HepG2 (cell line): ENCODE results near the gene FHIT. TPM values are rescaled to one million over a fixed set of nuclear protein-coding genes. Genes with fewer than 3 reads are reported as not detected.

Experiments used
- BCL6 ChIP-seq: IDR thresholded peaks from 2 replicates; pipeline ENCODE4 v1.6.1; 2016; ENCODE audit warnings: missing genetic modification reagents, missing compliant biosample characterization
- ELF1 ChIP-seq: sonication (generic); formaldehyde crosslinking; IDR thresholded peaks from 2 replicates; pipeline ENCODE4 v1.4.0; 2020; ENCODE audit warnings: missing genetic modification reagents
- EP300 ChIP-seq, 3 experiments: sonication (generic) in 1 of 3; formaldehyde crosslinking in 1 of 3; IDR thresholded peaks; 2 replicates each; pipeline versions ENCODE4 v1.5.1 to v1.6.1; 2011 to 2020; ENCODE audit warnings: low read depth in 2 of 3, low read length in 2 of 3, borderline replicate concordance in 1 of 3, improper control_type of control experiment in 1 of 3, mild to moderate bottlenecking in 1 of 3, missing genetic modification reagents in 1 of 3, moderate library complexity in 1 of 3
- FOXO1 ChIP-seq: sonication (generic); formaldehyde crosslinking; IDR thresholded peaks from 2 replicates; pipeline ENCODE4 v1.4.0; 2020; ENCODE audit warnings: missing genetic modification reagents
- GATAD2A ChIP-seq: IDR thresholded peaks from 2 replicates; pipeline ENCODE4 v1.6.1; 2016
- KDM4B ChIP-seq: sonication (generic); formaldehyde crosslinking; IDR thresholded peaks from 2 replicates; pipeline ENCODE4 v1.4.0; 2020; ENCODE audit warnings: missing genetic modification reagents
- NFRKB ChIP-seq: fragments of 450-650 bp; IDR thresholded peaks from 2 replicates; pipeline ENCODE4 v1.6.1; 2017
- PCBP1 ChIP-seq: fragments of 200-400 bp; formaldehyde crosslinking; IDR thresholded peaks from 2 replicates; pipeline ENCODE4 v1.6.1; 2017; ENCODE audit warnings: mild to moderate bottlenecking, low read depth, low read length, borderline replicate concordance
- SKI ChIP-seq: fragments of 450-650 bp; IDR thresholded peaks from one replicate; pipeline ENCODE4 v1.6.1; 2018; ENCODE audit warnings: mild to moderate bottlenecking; ENCODE audit not compliant: partially characterized antibody
- SOX13 ChIP-seq, 3 experiments: fragments of 450-650 bp in 1 of 3; sonication (generic) in 1 of 3; formaldehyde crosslinking in 1 of 3; IDR thresholded peaks in 2 of 3; conservative IDR thresholded peaks in 1 of 3; 2 replicates each; pipeline versions ENCODE4 v1.5.0 to v1.6.1; 2016 to 2020; ENCODE audit warnings: antibody characterized with exemption in 1 of 3, mild to moderate bottlenecking in 1 of 3, missing compliant biosample characterization in 1 of 3, missing genetic modification reagents in 1 of 3, moderate library complexity in 1 of 3
- TBX2 ChIP-seq: sonication (generic); formaldehyde crosslinking; IDR thresholded peaks from 2 replicates; pipeline ENCODE4 v1.5.0; 2020; ENCODE audit warnings: missing genetic modification reagents, mild to moderate bottlenecking, borderline replicate concordance
- ZNF772 ChIP-seq: sonication (generic); formaldehyde crosslinking; IDR thresholded peaks from 2 replicates; pipeline ENCODE4 v1.5.0; 2020; ENCODE audit warnings: mild to moderate bottlenecking, missing genetic modification reagents
- ZSCAN25 ChIP-seq: sonication (generic); formaldehyde crosslinking; IDR thresholded peaks from 2 replicates; pipeline ENCODE4 v1.8.0; 2022; ENCODE audit warnings: mild to moderate bottlenecking, missing genetic modification reagents
- polyA plus RNA-seq, 8 experiments: library from polyadenylated mRNA; depleted of rRNA in 3 of 8; stranded (reverse) in 7 of 8; unstranded in 1 of 8; fragments of >200 nt; fragmentation: Illumina TruSeq in 4 of 8; extraction: Trizol in 4 of 8; gene quantifications; 2 replicates each; pipeline versions ENCODE4 v1.2.1 to v1.2.3, GENCODE V29; 2011 to 2016; ENCODE audit warnings: low read depth in 4 of 8, missing spikeins in 1 of 8, mixed read lengths in 1 of 8; ENCODE audit not compliant: insufficient read depth in 1 of 8
- total RNA-seq, 5 experiments: library from RNA; depleted of rRNA; stranded (reverse); fragments of >200 nt; fragmentation: Illumina TruSeq; extraction: Trizol; gene quantifications; 2 replicates each; pipeline ENCODE4 v1.2.3, GENCODE V29; 2016; ENCODE audit warnings: low read depth in 1 of 5
- TF ChIP-seq, protein P1 (sequence below): sonication (generic); formaldehyde crosslinking; IDR thresholded peaks from 2 replicates; pipeline ENCODE4 v1.9.0; 2021; ENCODE audit warnings: mild to moderate bottlenecking, missing genetic modification reagents
- TF ChIP-seq, protein P2 (sequence below): sonication (generic); formaldehyde crosslinking; IDR thresholded peaks from 2 replicates; pipeline ENCODE4 v1.5.1; 2020; ENCODE audit warnings: mild to moderate bottlenecking, missing genetic modification reagents, borderline replicate concordance

Gene FHIT
- total and polyA plus RNA-seq, 2 of the 13 experiments (the other 11 are each of a cell fraction or from before 2014, with no cell fraction given), result 4.0 to 4.6 TPM

DNA sequence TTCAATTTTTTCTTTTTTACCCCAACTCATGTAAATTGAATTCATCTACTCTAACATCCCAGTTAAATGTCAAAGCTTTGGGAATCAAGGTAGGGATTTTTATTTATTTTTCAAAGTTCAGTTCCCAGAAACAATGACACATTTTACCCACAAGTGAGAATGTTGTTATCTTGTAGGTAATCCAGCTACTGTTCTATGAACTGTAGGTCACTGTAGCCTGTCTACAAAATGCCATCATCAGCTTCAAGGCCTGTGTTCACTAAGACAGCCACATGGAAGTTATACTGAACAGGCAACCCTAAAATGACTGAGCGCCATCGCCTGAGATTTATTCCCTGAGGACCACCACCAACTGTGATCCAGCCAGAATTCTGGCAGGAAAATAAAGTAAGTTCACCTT is 219.7 kb downstream of the FHIT start (continued):
- peak in 1 of 2 experiments; percentile 33; a peak in 1 of 4 replicates for TF ChIP-seq EP300 (IDR thresholded peaks at IDR 0.05; ENCODE audit: low read depth in 2 of 2, low read length in 2 of 2)
- no peak for TF ChIP-seq EP300 (CRISPR knock-in tag; IDR thresholded peaks at IDR 0.05; ENCODE audit: borderline replicate concordance)
- no peak for TF ChIP-seq ELF1 (CRISPR knock-in tag)
- no peak for TF ChIP-seq KDM4B
- TF ChIP-seq, protein P1, sequence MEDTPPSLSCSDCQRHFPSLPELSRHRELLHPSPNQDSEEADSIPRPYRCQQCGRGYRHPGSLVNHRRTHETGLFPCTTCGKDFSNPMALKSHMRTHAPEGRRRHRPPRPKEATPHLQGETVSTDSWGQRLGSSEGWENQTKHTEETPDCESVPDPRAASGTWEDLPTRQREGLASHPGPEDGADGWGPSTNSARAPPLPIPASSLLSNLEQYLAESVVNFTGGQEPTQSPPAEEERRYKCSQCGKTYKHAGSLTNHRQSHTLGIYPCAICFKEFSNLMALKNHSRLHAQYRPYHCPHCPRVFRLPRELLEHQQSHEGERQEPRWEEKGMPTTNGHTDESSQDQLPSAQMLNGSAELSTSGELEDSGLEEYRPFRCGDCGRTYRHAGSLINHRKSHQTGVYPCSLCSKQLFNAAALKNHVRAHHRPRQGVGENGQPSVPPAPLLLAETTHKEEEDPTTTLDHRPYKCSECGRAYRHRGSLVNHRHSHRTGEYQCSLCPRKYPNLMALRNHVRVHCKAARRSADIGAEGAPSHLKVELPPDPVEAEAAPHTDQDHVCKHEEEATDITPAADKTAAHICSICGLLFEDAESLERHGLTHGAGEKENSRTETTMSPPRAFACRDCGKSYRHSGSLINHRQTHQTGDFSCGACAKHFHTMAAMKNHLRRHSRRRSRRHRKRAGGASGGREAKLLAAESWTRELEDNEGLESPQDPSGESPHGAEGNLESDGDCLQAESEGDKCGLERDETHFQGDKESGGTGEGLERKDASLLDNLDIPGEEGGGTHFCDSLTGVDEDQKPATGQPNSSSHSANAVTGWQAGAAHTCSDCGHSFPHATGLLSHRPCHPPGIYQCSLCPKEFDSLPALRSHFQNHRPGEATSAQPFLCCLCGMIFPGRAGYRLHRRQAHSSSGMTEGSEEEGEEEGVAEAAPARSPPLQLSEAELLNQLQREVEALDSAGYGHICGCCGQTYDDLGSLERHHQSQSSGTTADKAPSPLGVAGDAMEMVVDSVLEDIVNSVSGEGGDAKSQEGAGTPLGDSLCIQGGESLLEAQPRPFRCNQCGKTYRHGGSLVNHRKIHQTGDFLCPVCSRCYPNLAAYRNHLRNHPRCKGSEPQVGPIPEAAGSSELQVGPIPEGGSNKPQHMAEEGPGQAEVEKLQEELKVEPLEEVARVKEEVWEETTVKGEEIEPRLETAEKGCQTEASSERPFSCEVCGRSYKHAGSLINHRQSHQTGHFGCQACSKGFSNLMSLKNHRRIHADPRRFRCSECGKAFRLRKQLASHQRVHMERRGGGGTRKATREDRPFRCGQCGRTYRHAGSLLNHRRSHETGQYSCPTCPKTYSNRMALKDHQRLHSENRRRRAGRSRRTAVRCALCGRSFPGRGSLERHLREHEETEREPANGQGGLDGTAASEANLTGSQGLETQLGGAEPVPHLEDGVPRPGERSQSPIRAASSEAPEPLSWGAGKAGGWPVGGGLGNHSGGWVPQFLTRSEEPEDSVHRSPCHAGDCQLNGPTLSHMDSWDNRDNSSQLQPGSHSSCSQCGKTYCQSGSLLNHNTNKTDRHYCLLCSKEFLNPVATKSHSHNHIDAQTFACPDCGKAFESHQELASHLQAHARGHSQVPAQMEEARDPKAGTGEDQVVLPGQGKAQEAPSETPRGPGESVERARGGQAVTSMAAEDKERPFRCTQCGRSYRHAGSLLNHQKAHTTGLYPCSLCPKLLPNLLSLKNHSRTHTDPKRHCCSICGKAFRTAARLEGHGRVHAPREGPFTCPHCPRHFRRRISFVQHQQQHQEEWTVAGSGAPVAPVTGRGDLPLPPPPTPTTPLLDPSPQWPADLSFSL (CRISPR knock-in tag), result no peak
- 0 out of 2 replicates have a peak, but pooled peaks have one; percentile 12 for TF ChIP-seq GATAD2A (CRISPR knock-in tag)
- TF ChIP-seq PCBP1, result no peak
- no peak for TF ChIP-seq NFRKB
- TF ChIP-seq SOX13 (IDR thresholded peaks at IDR 0.05), result no peak
- TF ChIP-seq SOX13 (CRISPR knock-in tag; conservative IDR thresholded peaks at IDR 0.05 in 1 of 2, IDR thresholded peaks at IDR 0.05 in 1 of 2), result peak in 1 of 2 experiments; percentile 69; a peak in 1 of 4 replicates
- no peak for TF ChIP-seq SKI
- no peak for TF ChIP-seq ZSCAN25 (CRISPR knock-in tag)
- TF ChIP-seq, protein P2, sequence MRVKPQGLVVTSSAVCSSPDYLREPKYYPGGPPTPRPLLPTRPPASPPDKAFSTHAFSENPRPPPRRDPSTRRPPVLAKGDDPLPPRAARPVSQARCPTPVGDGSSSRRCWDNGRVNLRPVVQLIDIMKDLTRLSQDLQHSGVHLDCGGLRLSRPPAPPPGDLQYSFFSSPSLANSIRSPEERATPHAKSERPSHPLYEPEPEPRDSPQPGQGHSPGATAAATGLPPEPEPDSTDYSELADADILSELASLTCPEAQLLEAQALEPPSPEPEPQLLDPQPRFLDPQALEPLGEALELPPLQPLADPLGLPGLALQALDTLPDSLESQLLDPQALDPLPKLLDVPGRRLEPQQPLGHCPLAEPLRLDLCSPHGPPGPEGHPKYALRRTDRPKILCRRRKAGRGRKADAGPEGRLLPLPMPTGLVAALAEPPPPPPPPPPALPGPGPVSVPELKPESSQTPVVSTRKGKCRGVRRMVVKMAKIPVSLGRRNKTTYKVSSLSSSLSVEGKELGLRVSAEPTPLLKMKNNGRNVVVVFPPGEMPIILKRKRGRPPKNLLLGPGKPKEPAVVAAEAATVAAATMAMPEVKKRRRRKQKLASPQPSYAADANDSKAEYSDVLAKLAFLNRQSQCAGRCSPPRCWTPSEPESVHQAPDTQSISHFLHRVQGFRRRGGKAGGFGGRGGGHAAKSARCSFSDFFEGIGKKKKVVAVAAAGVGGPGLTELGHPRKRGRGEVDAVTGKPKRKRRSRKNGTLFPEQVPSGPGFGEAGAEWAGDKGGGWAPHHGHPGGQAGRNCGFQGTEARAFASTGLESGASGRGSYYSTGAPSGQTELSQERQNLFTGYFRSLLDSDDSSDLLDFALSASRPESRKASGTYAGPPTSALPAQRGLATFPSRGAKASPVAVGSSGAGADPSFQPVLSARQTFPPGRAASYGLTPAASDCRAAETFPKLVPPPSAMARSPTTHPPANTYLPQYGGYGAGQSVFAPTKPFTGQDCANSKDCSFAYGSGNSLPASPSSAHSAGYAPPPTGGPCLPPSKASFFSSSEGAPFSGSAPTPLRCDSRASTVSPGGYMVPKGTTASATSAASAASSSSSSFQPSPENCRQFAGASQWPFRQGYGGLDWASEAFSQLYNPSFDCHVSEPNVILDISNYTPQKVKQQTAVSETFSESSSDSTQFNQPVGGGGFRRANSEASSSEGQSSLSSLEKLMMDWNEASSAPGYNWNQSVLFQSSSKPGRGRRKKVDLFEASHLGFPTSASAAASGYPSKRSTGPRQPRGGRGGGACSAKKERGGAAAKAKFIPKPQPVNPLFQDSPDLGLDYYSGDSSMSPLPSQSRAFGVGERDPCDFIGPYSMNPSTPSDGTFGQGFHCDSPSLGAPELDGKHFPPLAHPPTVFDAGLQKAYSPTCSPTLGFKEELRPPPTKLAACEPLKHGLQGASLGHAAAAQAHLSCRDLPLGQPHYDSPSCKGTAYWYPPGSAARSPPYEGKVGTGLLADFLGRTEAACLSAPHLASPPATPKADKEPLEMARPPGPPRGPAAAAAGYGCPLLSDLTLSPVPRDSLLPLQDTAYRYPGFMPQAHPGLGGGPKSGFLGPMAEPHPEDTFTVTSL (CRISPR knock-in tag), result peak; percentile 26; the same call in 1 of the 2 replicates
- no peak for TF ChIP-seq BCL6
- no peak for TF ChIP-seq ZNF772 (CRISPR knock-in tag)
- TF ChIP-seq FOXO1 (CRISPR knock-in tag), result no peak
- TF ChIP-seq TBX2 (CRISPR knock-in tag), result no peak
